Keratinocyte (primary cell): ENCODE results near the gene RNF182. TPM values are rescaled to one million over a fixed set of nuclear protein-coding genes. Genes with fewer than 3 reads are reported as not detected.

ENCODE experiments used
- DNase-seq: peaks from one replicate; pipeline ENCODE4 v3.0.0-alpha.2; 2011; ENCODE audit warnings: low read depth, missing footprints, low spot score
- FAIRE-seq: peaks from 2 replicates; lab custom pipeline; 2011; peaks lifted over from hg19 to GRCh38; lab: Jason Lieb, UNC
- H2AFZ ChIP-seq: 2 replicates; pipeline ENCODE4 v1.6.0; 2012; ENCODE audit warnings: low read length, control low read depth, inconsistent platforms; ENCODE audit not compliant: control insufficient read depth
- H3K27ac ChIP-seq: 2 replicates; pipeline ENCODE4 v1.5.1; 2011; ENCODE audit warnings: low read length; ENCODE audit not compliant: control insufficient read depth, insufficient read depth
- H3K27me3 ChIP-seq: 3 replicates; pipeline ENCODE4 v1.6.0; 2011; ENCODE audit warnings: low read length; ENCODE audit not compliant: control insufficient read depth, insufficient read depth; ENCODE audit errors: extremely low read depth
- H3K36me3 ChIP-seq, 2 experiments: 2 replicates in 1 of 2; 3 replicates in 1 of 2; pipeline ENCODE4 v1.5.1; 2011; ENCODE audit warnings: low read length in 2 of 2, mild to moderate bottlenecking in 1 of 2; ENCODE audit not compliant: control insufficient read depth in 2 of 2, insufficient read depth in 2 of 2; ENCODE audit errors: extremely low read depth in 1 of 2
- H3K4me1 ChIP-seq: 3 replicates; pipeline ENCODE4 v1.5.1; 2011; ENCODE audit warnings: low read length; ENCODE audit not compliant: control insufficient read depth, insufficient read depth; ENCODE audit errors: extremely low read depth
- H3K4me2 ChIP-seq: 3 replicates; pipeline ENCODE4 v1.6.0; 2011; ENCODE audit warnings: low read depth, low read length; ENCODE audit not compliant: control insufficient read depth, insufficient read depth; ENCODE audit errors: extremely low read depth
- H3K4me3 ChIP-seq, 3 experiments: fragments of 200-600 bp in 1 of 3; sonication (generic) in 1 of 3; 2 replicates in 2 of 3; 3 replicates in 1 of 3; pipeline ENCODE4 v1.5.1; 2011 to 2016; ENCODE audit warnings: low read length in 3 of 3, mild to moderate bottlenecking in 3 of 3, control low read depth in 2 of 3, inconsistent platforms in 1 of 3, low read depth in 1 of 3, mixed read lengths in 1 of 3, mixed run types in 1 of 3, moderate library complexity in 1 of 3; ENCODE audit not compliant: control insufficient read depth in 2 of 3, insufficient read depth in 2 of 3; ENCODE audit errors: extremely low read depth in 1 of 3
- H3K79me2 ChIP-seq: 2 replicates; pipeline ENCODE4 v1.6.0; 2012; ENCODE audit warnings: low read length; ENCODE audit not compliant: control insufficient read depth, insufficient read depth
- H3K9ac ChIP-seq: 3 replicates; pipeline ENCODE4 v1.6.0; 2011; ENCODE audit warnings: low read length; ENCODE audit not compliant: control insufficient read depth, insufficient read depth; ENCODE audit errors: extremely low read depth
- H3K9me1 ChIP-seq: 3 replicates; pipeline ENCODE4 v1.6.0; 2011; ENCODE audit warnings: low read length; ENCODE audit not compliant: control insufficient read depth, insufficient read depth; ENCODE audit errors: extremely low read depth
- H3K9me3 ChIP-seq: 2 replicates; pipeline ENCODE4 v1.5.1; 2012; ENCODE audit warnings: low read depth, low read length; ENCODE audit not compliant: control insufficient read depth
- H4K20me1 ChIP-seq: 3 replicates; pipeline ENCODE4 v1.6.0; 2011; ENCODE audit warnings: low read length; ENCODE audit not compliant: control insufficient read depth, insufficient read depth; ENCODE audit errors: extremely low read depth
- CTCF ChIP-seq, 3 experiments: IDR thresholded peaks in 1 of 3; conservative IDR thresholded peaks in 1 of 3; optimal IDR thresholded peaks in 1 of 3; 2 replicates in 2 of 3; 3 replicates in 1 of 3; pipeline versions ENCODE3 to v1.5.1; 2011; ENCODE audit warnings: low read length in 3 of 3, mild to moderate bottlenecking in 3 of 3, moderate library complexity in 2 of 3, control low read depth in 1 of 3, inconsistent platforms in 1 of 3; ENCODE audit not compliant: insufficient read depth in 2 of 3; ENCODE audit errors: extremely low read depth in 1 of 3
- EZH2 ChIP-seq: IDR thresholded peaks from one replicate; pipeline ENCODE4 v1.6.1; 2012; ENCODE audit warnings: inconsistent platforms, mild to moderate bottlenecking, low read length, moderate library complexity
- dilution Hi-C: fragments of 300-500 bp; cut with MboI; formaldehyde crosslinking; loops from one replicate; pipeline ENCODE4 v1.7.0; 2020; ENCODE audit warnings: low sequenced_read_pairs; ENCODE audit not compliant: extremely low pct_ligation_motif_present
- polyA plus RNA-seq, 5 experiments: library from polyadenylated mRNA; depleted of rRNA in 3 of 5; stranded (reverse) in 3 of 5; stranded (forward) in 1 of 5; unstranded in 1 of 5; fragments of >200 nt; gene quantifications; 1 replicate in 1 of 5; 2 replicates in 3 of 5; 3 replicates in 1 of 5; pipeline versions ENCODE4 v1.2.1 to v1.2.3, GENCODE V29; 2011 to 2012; ENCODE audit warnings: missing spikeins in 2 of 5, low read depth in 1 of 5, low replicate concordance in 1 of 5

RNF182 gene
- polyA plus RNA-seq, 1 donor (not counting 4 experiments of a cell fraction or from before 2014, with no cell fraction given), result 2.0 TPM

- no peak for TF ChIP-seq CTCF (optimal IDR thresholded peaks at IDR 0.05 in 1 of 3, IDR thresholded peaks at IDR 0.05 in 1 of 3, conservative IDR thresholded peaks at IDR 0.05 in 1 of 3; ENCODE audit: extremely low read depth in 1 of 3, insufficient read depth in 2 of 3, low read length in 3 of 3)
- TF ChIP-seq EZH2, result no peak
- FAIRE-seq (no peak), DNase-seq (no peak)
- peaks cover 5% of the 10 kb centered on the region for H3K4me1 ChIP-seq
- H3K36me3 ChIP-seq, result no peaks in the 10 kb centered on the region
- H3K27ac ChIP-seq, result no peak overlapping the region
- H4K20me1 ChIP-seq, result no peaks in the 10 kb centered on the region
- no peak overlapping the region for H3K9ac ChIP-seq
- H3K4me2 ChIP-seq, result no peak overlapping the region
- no peak overlapping the region for H2AFZ ChIP-seq
- dilution Hi-C loops, result no loop called here
- H3K4me3 ChIP-seq, result no peak overlapping the region
- no peaks in the 10 kb centered on the region for H3K79me2 ChIP-seq
- H3K27me3 ChIP-seq, result no peaks in the 10 kb centered on the region
- no peaks in the 10 kb centered on the region for H3K9me3 ChIP-seq
- H3K9me1 ChIP-seq, result no peaks in the 10 kb centered on the region
These were observed 22.9 kb downstream of the RNF182 start for GRCh38 chr6:13947611-13948178.

- peaks cover 15% of the 10 kb centered on the region for H3K4me1 ChIP-seq
- H3K4me3 ChIP-seq, result no peak overlapping the region
- no peaks in the 10 kb centered on the region for H3K36me3 ChIP-seq
- H3K79me2 ChIP-seq, result no peaks in the 10 kb centered on the region
- H3K27me3 ChIP-seq, result no peaks in the 10 kb centered on the region
- no peak for DNase-seq
- FAIRE-seq, result no peak
- no peaks in the 10 kb centered on the region for H4K20me1 ChIP-seq
- TF ChIP-seq EZH2, result no peak
- no peak for TF ChIP-seq CTCF (optimal IDR thresholded peaks at IDR 0.05 in 1 of 3, IDR thresholded peaks at IDR 0.05 in 1 of 3, conservative IDR thresholded peaks at IDR 0.05 in 1 of 3; ENCODE audit: extremely low read depth in 1 of 3, insufficient read depth in 2 of 3, low read length in 3 of 3)
- dilution Hi-C loops, result no loop called here
- H2AFZ ChIP-seq, result no peak overlapping the region
- H3K9me1 ChIP-seq, result no peaks in the 10 kb centered on the region
- no peaks in the 10 kb centered on the region for H3K9me3 ChIP-seq
- H3K27ac ChIP-seq, result no peak overlapping the region
- H3K9ac ChIP-seq, result no peak overlapping the region
- no peak overlapping the region for H3K4me2 ChIP-seq
These were observed 27.3 kb downstream of the RNF182 start for GRCh38 chr6:13952101-13952500.
